ENCODE results near the gene SLC1A4.
A peak's percentile ranks its signal among the peaks of the same experiment; 100 is the strongest.

Gene SLC1A4

DNA sequence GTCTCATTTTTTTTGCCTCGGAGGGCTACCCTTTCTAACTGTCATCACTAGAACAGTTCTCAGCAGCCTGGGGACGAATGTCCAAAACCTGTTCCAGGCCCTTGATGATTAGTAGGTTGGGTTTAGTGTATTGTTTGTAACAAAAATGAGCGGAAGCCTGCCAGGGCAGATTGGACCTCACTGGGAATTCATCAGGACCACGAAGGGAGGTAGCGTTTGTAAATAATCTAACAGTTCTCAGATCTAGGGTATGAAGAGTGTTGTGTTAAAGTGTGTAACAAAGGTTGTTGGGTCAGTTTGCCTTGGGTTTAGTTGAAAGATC lies 67.8 kb downstream of the SLC1A4 start:
- peak overlapping the region; percentile 82 for H3K27ac ChIP-seq

GRCh38 chr2:65057391-65058052 lies 68.3 kb downstream of the SLC1A4 start:
- TF ChIP-seq, protein P1, sequence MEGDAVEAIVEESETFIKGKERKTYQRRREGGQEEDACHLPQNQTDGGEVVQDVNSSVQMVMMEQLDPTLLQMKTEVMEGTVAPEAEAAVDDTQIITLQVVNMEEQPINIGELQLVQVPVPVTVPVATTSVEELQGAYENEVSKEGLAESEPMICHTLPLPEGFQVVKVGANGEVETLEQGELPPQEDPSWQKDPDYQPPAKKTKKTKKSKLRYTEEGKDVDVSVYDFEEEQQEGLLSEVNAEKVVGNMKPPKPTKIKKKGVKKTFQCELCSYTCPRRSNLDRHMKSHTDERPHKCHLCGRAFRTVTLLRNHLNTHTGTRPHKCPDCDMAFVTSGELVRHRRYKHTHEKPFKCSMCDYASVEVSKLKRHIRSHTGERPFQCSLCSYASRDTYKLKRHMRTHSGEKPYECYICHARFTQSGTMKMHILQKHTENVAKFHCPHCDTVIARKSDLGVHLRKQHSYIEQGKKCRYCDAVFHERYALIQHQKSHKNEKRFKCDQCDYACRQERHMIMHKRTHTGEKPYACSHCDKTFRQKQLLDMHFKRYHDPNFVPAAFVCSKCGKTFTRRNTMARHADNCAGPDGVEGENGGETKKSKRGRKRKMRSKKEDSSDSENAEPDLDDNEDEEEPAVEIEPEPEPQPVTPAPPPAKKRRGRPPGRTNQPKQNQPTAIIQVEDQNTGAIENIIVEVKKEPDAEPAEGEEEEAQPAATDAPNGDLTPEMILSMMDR (conservative IDR thresholded peaks at IDR 0.05): no peak
- peak overlapping the region; percentile 82; the same call in 1 of the 2 replicates for H3K27ac ChIP-seq

More for the DNA sequence above, 67.8 kb downstream of the SLC1A4 start:
- TF ChIP-seq, protein P1 (conservative IDR thresholded peaks at IDR 0.05): no peak

- no peak overlapping the region for H3K27ac ChIP-seq
- TF ChIP-seq, protein P1 (conservative IDR thresholded peaks at IDR 0.05): no peak
Measured at GRCh38 chr2:65059071-65059470, 69.9 kb downstream of the SLC1A4 start.

DNA sequence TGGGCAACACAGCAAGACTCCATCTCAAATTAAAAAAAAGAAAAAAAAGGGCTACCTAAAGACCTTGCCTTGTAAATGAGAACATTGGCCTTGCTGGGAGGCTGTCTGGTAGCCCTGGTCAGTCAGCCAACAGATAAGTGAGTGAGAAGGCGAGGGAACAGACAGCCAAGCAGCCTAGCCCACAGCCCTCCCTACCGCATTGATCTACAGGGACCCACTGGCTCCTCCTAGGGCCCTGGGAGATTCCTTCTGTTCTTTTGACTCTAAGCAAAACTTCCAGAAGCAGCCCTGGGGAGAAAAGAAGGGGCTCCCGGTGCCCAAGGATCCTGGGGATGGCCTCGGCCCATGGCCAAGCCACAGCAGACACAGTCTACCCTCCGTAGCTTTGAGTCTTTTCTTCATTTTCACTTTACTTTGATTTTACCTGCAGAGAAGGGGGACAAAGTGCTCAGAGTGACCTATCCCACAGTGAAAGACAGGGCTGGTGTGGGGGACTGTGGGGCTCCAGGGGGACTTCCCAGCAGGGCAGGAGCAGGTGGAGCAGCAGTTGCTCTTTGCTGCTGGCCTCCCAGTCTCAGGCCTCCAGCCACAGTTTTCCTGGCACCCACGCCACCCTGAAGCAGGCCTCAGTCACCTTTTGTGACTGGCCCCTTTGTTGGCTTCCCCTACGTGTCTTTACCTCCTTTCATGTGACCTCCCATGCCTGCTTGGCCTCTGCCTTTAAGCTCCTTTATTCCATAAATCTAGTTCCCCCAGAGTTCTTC lies 72.1 kb downstream of the SLC1A4 start:
- H3K27ac ChIP-seq: no peak overlapping the region

DNA sequence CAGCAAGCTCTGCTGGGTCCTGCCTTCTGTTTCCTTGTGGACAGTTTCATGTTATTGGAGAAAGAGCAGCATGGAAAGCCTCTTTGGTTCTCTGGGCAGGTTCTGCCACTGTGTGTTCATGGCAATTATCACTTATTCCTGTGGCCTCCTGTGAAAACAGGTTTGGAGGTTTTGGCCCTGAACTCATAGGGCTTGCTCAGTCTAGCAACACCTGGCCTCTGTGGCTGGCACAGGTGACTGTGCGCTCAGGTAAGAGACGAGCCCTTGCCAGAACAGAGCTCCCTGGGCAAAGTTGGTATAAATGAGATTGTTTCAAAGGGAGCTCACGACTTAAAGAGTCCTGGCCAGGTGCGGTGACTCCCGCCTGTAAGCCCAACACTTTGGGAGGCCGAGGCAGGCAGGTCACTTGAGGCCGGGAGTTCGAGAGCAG lies 72.7 kb downstream of the SLC1A4 start:
- H3K27ac ChIP-seq: no peak overlapping the region
- TF ChIP-seq, protein P1 (conservative IDR thresholded peaks at IDR 0.05): no peak

More for the DNA sequence above, 72.1 kb downstream of the SLC1A4 start:
- TF ChIP-seq, protein P1 (conservative IDR thresholded peaks at IDR 0.05): no peak

DNA sequence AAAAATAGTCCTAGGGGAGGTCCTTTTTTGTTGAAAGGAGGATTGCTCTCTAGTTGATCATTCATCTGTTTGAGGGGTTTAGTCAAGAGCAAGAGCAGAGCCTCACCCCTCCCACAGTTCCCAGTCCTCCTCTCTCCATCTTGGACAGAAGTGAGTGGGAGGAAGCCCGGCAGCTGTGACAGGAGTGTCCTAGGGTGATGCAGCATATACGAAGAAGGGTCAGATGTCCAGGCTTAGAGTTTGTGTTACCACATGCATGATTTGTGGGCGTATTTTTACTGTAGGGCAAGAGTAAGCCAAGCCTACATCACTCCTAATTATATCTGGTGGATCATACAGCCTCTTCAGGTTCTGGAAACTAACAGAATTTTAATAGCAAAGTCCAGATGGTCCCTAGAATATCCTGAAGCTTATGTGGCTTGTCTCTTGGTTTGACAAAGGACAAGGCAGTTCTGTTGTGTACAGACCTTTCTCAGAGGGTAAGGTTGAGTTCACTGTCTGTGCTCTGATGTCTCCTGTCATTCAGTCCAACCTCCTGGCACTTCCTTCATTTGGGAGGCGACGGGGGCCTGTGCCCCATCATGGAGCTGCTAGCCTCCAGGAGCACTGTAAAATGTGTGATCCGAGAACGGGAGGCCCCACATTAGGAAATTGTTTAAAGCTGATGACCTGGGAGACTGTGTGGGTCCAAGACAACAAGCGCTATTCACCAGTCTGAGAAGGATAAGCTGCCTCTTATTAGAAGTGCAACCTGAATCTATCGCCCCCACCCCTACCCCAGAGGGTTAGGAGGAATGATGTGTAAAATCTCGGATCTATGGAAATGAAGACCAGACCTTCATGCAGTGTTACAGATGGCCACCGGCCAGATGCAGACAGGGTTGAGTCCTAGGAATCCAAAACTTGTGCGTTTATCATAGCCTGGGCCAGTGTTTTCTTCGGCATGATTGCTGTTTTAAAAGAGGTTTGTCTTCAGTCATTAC lies 73.9 kb downstream of the SLC1A4 start:
- H3K27ac ChIP-seq: no peak overlapping the region
- TF ChIP-seq, protein P1 (conservative IDR thresholded peaks at IDR 0.05): no peak
